HepG2 (cell line): ENCODE data around the gene SF3B2. TPM values are rescaled to one million over a fixed set of nuclear protein-coding genes. Genes with fewer than 3 reads are reported as not detected.

Experiments
- ATAC-seq: fragments of 200-7000 bp; cut with Tn5 transposase; 3 replicates; pipeline ENCODE4 v1.9.1; 2020; ENCODE audit warnings: mild to moderate bottlenecking, moderate library complexity
- BruUV-seq: library from RNA; stranded (reverse); fragments of 400-500 nt; replicated peaks from 2 replicates; lab custom pipeline; 2021; lab: Mats Ljungman, UMichigan
- CTCF ChIA-PET: fragments of 300-600 bp; formaldehyde crosslinking; extraction: SDS; loops from one replicate; lab custom pipeline; 2021; ENCODE audit warnings: low total read pairs, inconsistent platforms, low intra/inter-chr PET ratio; lab: Yijun Ruan, JAX
- POLR2A ChIA-PET: fragments of 350-600 bp; sonication (Branson Sonifier 250); formaldehyde crosslinking; loops from one replicate; lab custom pipeline; 2020; ENCODE audit warnings: antibody characterized with exemption, inconsistent platforms; lab: Yijun Ruan, JAX
- DNase-seq: peaks from one replicate; pipeline ENCODE4 v3.0.0-alpha.2; 2015; ENCODE audit warnings: low spot score
- FAIRE-seq: peaks from 3 replicates; lab custom pipeline; 2011; peaks lifted over from hg19 to GRCh38; lab: Jason Lieb, UNC
- H2AFZ ChIP-seq: one replicate; pipeline ENCODE4 v1.6.1; 2011; ENCODE audit warnings: low read length, inconsistent platforms
- H3K27ac ChIP-seq: fragments of 300-600 bp; 3 replicates; pipeline ENCODE4 v1.8.0; 2011; ENCODE audit warnings: mixed run types, mild to moderate bottlenecking, mixed read lengths, low read length, inconsistent platforms; ENCODE audit not compliant: insufficient read depth; ENCODE audit errors: extremely low read length
- H3K27me3 ChIP-seq, 2 experiments: fragments of 200-600 bp in 1 of 2; 2 replicates in 1 of 2; 3 replicates in 1 of 2; pipeline versions ENCODE4 v1.6.0 to v1.8.0; 2011; ENCODE audit warnings: low read length in 2 of 2, mild to moderate bottlenecking in 2 of 2, moderate library complexity in 2 of 2, inconsistent platforms in 1 of 2; ENCODE audit not compliant: insufficient read depth in 2 of 2, control insufficient read depth in 1 of 2
- H3K36me3 ChIP-seq, 2 experiments: fragments of 200-600 bp in 1 of 2; replicated peaks in 1 of 2; 2 replicates in 1 of 2; 3 replicates in 1 of 2; pipeline versions ENCODE4 v1.5.1 to v1.8.0; 2011; ENCODE audit warnings: low read length in 2 of 2, inconsistent platforms in 1 of 2; ENCODE audit not compliant: insufficient read depth in 2 of 2, control insufficient read depth in 1 of 2
- H3K4me1 ChIP-seq: 2 replicates; pipeline ENCODE4 v1.5.1; 2012; ENCODE audit warnings: low read length, inconsistent platforms; ENCODE audit not compliant: insufficient read depth
- H3K4me2 ChIP-seq: 2 replicates; pipeline ENCODE4 v1.6.0; 2011; ENCODE audit warnings: low read depth, low read length, inconsistent platforms
- H3K4me3 ChIP-seq, 3 experiments: fragments of 200-600 bp in 1 of 3; sonication (generic), shearing (Covaris generic) in 1 of 3; replicated peaks in 1 of 3; 2 replicates each; pipeline ENCODE4 v1.5.1; 2011 to 2016; ENCODE audit warnings: low read length in 3 of 3, inconsistent platforms in 2 of 3, low read depth in 2 of 3, mild to moderate bottlenecking in 2 of 3, control low read depth in 1 of 3, mixed read lengths in 1 of 3; ENCODE audit not compliant: insufficient read depth in 1 of 3
- H3K79me2 ChIP-seq: one replicate; pipeline ENCODE4 v1.6.1; 2011; ENCODE audit warnings: low read length, inconsistent platforms; ENCODE audit not compliant: insufficient read depth
- H3K9ac ChIP-seq: 2 replicates; pipeline ENCODE4 v1.6.0; 2011; ENCODE audit warnings: mild to moderate bottlenecking, low read depth, low read length, inconsistent platforms; ENCODE audit not compliant: insufficient read depth
- H3K9me3 ChIP-seq: 2 replicates; pipeline ENCODE4 v1.5.1; 2012; ENCODE audit warnings: mild to moderate bottlenecking, low read length
- H4K20me1 ChIP-seq: 2 replicates; pipeline ENCODE4 v1.6.0; 2011; ENCODE audit warnings: inconsistent platforms, mild to moderate bottlenecking, low read length, moderate library complexity; ENCODE audit not compliant: insufficient read depth
- ARID2 ChIP-seq: sonication (generic); formaldehyde crosslinking; IDR thresholded peaks from 2 replicates; pipeline ENCODE4 v1.8.1; 2022; ENCODE audit warnings: mild to moderate bottlenecking, missing genetic modification reagents, borderline replicate concordance
- ARID4A ChIP-seq: sonication (generic); formaldehyde crosslinking; IDR thresholded peaks from 2 replicates; pipeline ENCODE4 v1.5.0; 2020; ENCODE audit warnings: mild to moderate bottlenecking, missing genetic modification reagents, borderline replicate concordance
- DZIP1 ChIP-seq: sonication (generic); formaldehyde crosslinking; IDR thresholded peaks from 2 replicates; pipeline ENCODE4 v1.5.0; 2020; ENCODE audit warnings: mild to moderate bottlenecking, missing genetic modification reagents
- FOXA1 ChIP-seq, 2 experiments: fragments of 450-650 bp in 1 of 2; sonication (generic) in 1 of 2; formaldehyde crosslinking in 1 of 2; IDR thresholded peaks; 2 replicates each; pipeline versions ENCODE4 v1.4.0 to v1.6.1; 2016 to 2020; ENCODE audit warnings: missing genetic modification reagents in 1 of 2
- FOXO1 ChIP-seq: sonication (generic); formaldehyde crosslinking; IDR thresholded peaks from 2 replicates; pipeline ENCODE4 v1.4.0; 2020; ENCODE audit warnings: missing genetic modification reagents
- IKZF4 ChIP-seq: sonication (generic); formaldehyde crosslinking; IDR thresholded peaks from 2 replicates; pipeline ENCODE4 v1.5.1; 2020; ENCODE audit warnings: borderline replicate concordance, mild to moderate bottlenecking, low read depth, missing genetic modification reagents; ENCODE audit errors: not compliant biosample characterization
- ISX ChIP-seq: sonication (generic); formaldehyde crosslinking; conservative IDR thresholded peaks from 2 replicates; pipeline ENCODE4 v1.5.0; 2020; ENCODE audit warnings: missing genetic modification reagents
- MAF1 ChIP-seq: sonication (generic); formaldehyde crosslinking; IDR thresholded peaks from 2 replicates; pipeline ENCODE4 v1.5.0; 2020; ENCODE audit warnings: missing genetic modification reagents, borderline replicate concordance
- NFIB ChIP-seq: sonication (generic); formaldehyde crosslinking; IDR thresholded peaks from 2 replicates; pipeline ENCODE4 v1.9.0; 2021; ENCODE audit warnings: missing genetic modification reagents, mild to moderate bottlenecking, borderline replicate concordance
- TBP ChIP-seq: sonication (generic); formaldehyde crosslinking; IDR thresholded peaks from 2 replicates; pipeline ENCODE4 v1.5.0; 2020; ENCODE audit warnings: missing genetic modification reagents
- TFE3 ChIP-seq: IDR thresholded peaks from 2 replicates; pipeline ENCODE4 v1.6.1; 2016
- ZNF501 ChIP-seq: sonication (generic); formaldehyde crosslinking; IDR thresholded peaks from 2 replicates; pipeline ENCODE4 v1.5.1; 2020; ENCODE audit warnings: mild to moderate bottlenecking, moderate library complexity, missing genetic modification reagents
- ZNF556 ChIP-seq: sonication (generic); formaldehyde crosslinking; IDR thresholded peaks from 2 replicates; pipeline ENCODE4 v1.4.0; 2020; ENCODE audit warnings: mild to moderate bottlenecking, missing genetic modification reagents, borderline replicate concordance
- ZNF558 ChIP-seq: sonication (generic); formaldehyde crosslinking; IDR thresholded peaks from 2 replicates; pipeline ENCODE4 v1.9.0; 2022; ENCODE audit warnings: mild to moderate bottlenecking, missing genetic modification reagents, borderline replicate concordance
- WGBS: methylation state at CpG from one replicate; pipeline ENCODE4 v1.1.6; 2017; ENCODE audit warnings: low lambda C conversion rate; 5-methylcytosine and 5-hydroxymethylcytosine counted together
- in situ Hi-C: cut with HindIII; loops from 2 replicates; pipeline ENCODE4 v1.10.0; 2017; ENCODE audit warnings: low pct_unique_long_range_greater_than_20kb; ENCODE audit not compliant: extremely low pct_ligation_motif_present
- intact Hi-C: fragments of 100-400 bp; cut with micrococcal nuclease; formaldehyde crosslinking; loops from one replicate; pipeline ENCODE4 v1.10.0; 2022; ENCODE audit not compliant: unreplicated experiment
- polyA plus RNA-seq, 8 experiments: library from polyadenylated mRNA; depleted of rRNA in 3 of 8; stranded (reverse) in 7 of 8; unstranded in 1 of 8; fragments of >200 nt; fragmentation: Illumina TruSeq in 4 of 8; extraction: Trizol in 4 of 8; gene quantifications; 2 replicates each; pipeline versions ENCODE4 v1.2.1 to v1.2.3, GENCODE V29; 2011 to 2016; ENCODE audit warnings: low read depth in 4 of 8, missing spikeins in 1 of 8, mixed read lengths in 1 of 8; ENCODE audit not compliant: insufficient read depth in 1 of 8
- total RNA-seq, 5 experiments: library from RNA; depleted of rRNA; stranded (reverse); fragments of >200 nt; fragmentation: Illumina TruSeq; extraction: Trizol; gene quantifications; 2 replicates each; pipeline ENCODE4 v1.2.3, GENCODE V29; 2016; ENCODE audit warnings: low read depth in 1 of 5

Gene SF3B2
- total and polyA plus RNA-seq, 2 of the 13 experiments (the other 11 are each of a cell fraction or from before 2014, with no cell fraction given) = 70.4 to 153 TPM

GRCh38 chr11:66101066-66101464 is 48.9 kb downstream of the SF3B2 start:
- POLR2A ChIA-PET = interaction anchor here (0.5 kb wide), 1 partner anchor 14 kb away, joined by 3 read pairs; no protein-coding TSS in a partner anchor
- BruUV-seq = no TSS peak
- FAIRE-seq (no peak), ATAC-seq (no peak)
- Histone ChIP-seq H3K9me3 (no peaks in the 10 kb centered on the region), H3K4me3 (no peak overlapping the region), H3K9ac (no peak overlapping the region), H2AFZ (no peak overlapping the region), H4K20me1 (no peaks in the 10 kb centered on the region)
- WGBS = 97% methylated on average over 3 of the region's 3 CpGs
- intact Hi-C loops = no loop called here
- no peak for TF ChIP-seq ZNF501
- TF ChIP-seq TBP (CRISPR knock-in tag) = no peak
- TF ChIP-seq DZIP1 = no peak
- no peak for TF ChIP-seq ARID4A (CRISPR knock-in tag)
- TF ChIP-seq FOXO1 (CRISPR knock-in tag) = no peak
- TF ChIP-seq TFE3 (CRISPR knock-in tag) = no peak
- TF ChIP-seq FOXA1 (IDR thresholded peaks at IDR 0.05) = no peak
- TF ChIP-seq FOXA1 (CRISPR knock-in tag; IDR thresholded peaks at IDR 0.05) = no peak
- no peak for TF ChIP-seq IKZF4
- no peak for TF ChIP-seq NFIB (CRISPR knock-in tag)
- TF ChIP-seq ZNF556 (CRISPR knock-in tag) = no peak
- TF ChIP-seq ISX (CRISPR knock-in tag) = no peak
- TF ChIP-seq ARID2 (CRISPR knock-in tag) = no peak
- TF ChIP-seq ZNF558 (CRISPR knock-in tag) = no peak
- no peak for TF ChIP-seq MAF1 (CRISPR knock-in tag)
- TF ChIP-seq, all 625 proteins: peak for 0
- in situ Hi-C loops = no loop called here
- no peaks in the 10 kb centered on the region for H3K36me3 ChIP-seq
- H3K27ac ChIP-seq = no peak overlapping the region
- H3K27me3 ChIP-seq = no peaks in the 10 kb centered on the region
- CTCF ChIA-PET = no interaction called here
- H3K4me2 ChIP-seq = no peak overlapping the region
- no peaks in the 10 kb centered on the region for H3K79me2 ChIP-seq
- DNase-seq = no peak
- peaks cover 9% of the 10 kb centered on the region for H3K4me1 ChIP-seq
